H9 (cell line): ENCODE measurements around the gene LAMC1. TPM values are rescaled to one million over a fixed set of nuclear protein-coding genes. Genes with fewer than 3 reads are reported as not detected.

Source experiments
- DNase-seq: peaks from one replicate; pipeline ENCODE4 v3.0.0-alpha.2; 2017
- H2AFZ ChIP-seq: one replicate; pipeline ENCODE4 v1.6.1; 2013; ENCODE audit warnings: mild to moderate bottlenecking, low read length, control low read depth, moderate library complexity
- H2AK5ac ChIP-seq: 2 replicates; pipeline ENCODE4 v1.6.1; 2013; ENCODE audit warnings: low read length, control low read depth, mixed read lengths; ENCODE audit not compliant: insufficient read length
- H2BK120ac ChIP-seq: one replicate; pipeline ENCODE4 v1.6.1; 2013; ENCODE audit warnings: low read depth, mild to moderate bottlenecking, low read length, control low read depth, inconsistent platforms; ENCODE audit not compliant: poor library complexity, severe bottlenecking
- H2BK12ac ChIP-seq: 2 replicates; pipeline ENCODE4 v1.6.1; 2013; ENCODE audit warnings: low read length, control low read depth, mixed read lengths, low read depth; ENCODE audit not compliant: insufficient read length
- H2BK15ac ChIP-seq: 2 replicates; pipeline ENCODE4 v1.6.1; 2013; ENCODE audit warnings: low read depth, low read length, control low read depth
- H2BK20ac ChIP-seq: one replicate; pipeline ENCODE4 v1.6.1; 2013; ENCODE audit warnings: low read depth, mild to moderate bottlenecking, low read length, control low read depth, inconsistent platforms; ENCODE audit not compliant: poor library complexity, severe bottlenecking
- H2BK5ac ChIP-seq: 2 replicates; pipeline ENCODE4 v1.6.1; 2013; ENCODE audit warnings: low read length, control low read depth, mixed read lengths; ENCODE audit not compliant: insufficient read length
- H3K14ac ChIP-seq: 2 replicates; pipeline ENCODE4 v1.6.1; 2013; ENCODE audit warnings: low read length, control low read depth; ENCODE audit not compliant: insufficient read depth
- H3K18ac ChIP-seq: 2 replicates; pipeline ENCODE4 v1.6.1; 2013; ENCODE audit warnings: low read depth, mild to moderate bottlenecking, mixed read lengths, low read length, control low read depth; ENCODE audit not compliant: insufficient read length
- H3K23ac ChIP-seq: 2 replicates; pipeline ENCODE4 v1.6.1; 2013; ENCODE audit warnings: low read length, control low read depth, mixed read lengths, low read depth; ENCODE audit not compliant: insufficient read length
- H3K23me2 ChIP-seq: 2 replicates; pipeline ENCODE4 v1.6.1; 2013; ENCODE audit warnings: low read depth, mild to moderate bottlenecking, mixed read lengths, low read length, control low read depth; ENCODE audit not compliant: insufficient read length, poor library complexity, severe bottlenecking
- H3K27ac ChIP-seq: 2 replicates; pipeline ENCODE4 v1.5.1; 2013; ENCODE audit warnings: low read length, control low read depth, mixed read lengths, low read depth; ENCODE audit not compliant: insufficient read length
- H3K27me3 ChIP-seq: 2 replicates; pipeline ENCODE4 v1.6.1; 2013; ENCODE audit warnings: low read length, control low read depth, inconsistent platforms; ENCODE audit not compliant: insufficient read depth
- H3K4ac ChIP-seq: 2 replicates; pipeline ENCODE4 v1.6.1; 2013; ENCODE audit warnings: low read depth, mild to moderate bottlenecking, control low read depth, inconsistent platforms, low read length, moderate library complexity
- H3K4me1 ChIP-seq: 2 replicates; pipeline ENCODE4 v1.6.1; 2013; ENCODE audit warnings: low read length, control low read depth, inconsistent platforms; ENCODE audit not compliant: insufficient read depth
- H3K4me2 ChIP-seq: 2 replicates; pipeline ENCODE4 v1.6.1; 2013; ENCODE audit warnings: low read length, control low read depth, mixed read lengths; ENCODE audit not compliant: insufficient read length, insufficient read depth
- H3K56ac ChIP-seq: 2 replicates; pipeline ENCODE4 v1.6.1; 2013; ENCODE audit warnings: low read depth, mild to moderate bottlenecking, mixed read lengths, low read length, control low read depth; ENCODE audit not compliant: insufficient read length
- H3K79me1 ChIP-seq: 2 replicates; pipeline ENCODE4 v1.6.1; 2013; ENCODE audit warnings: low read depth, mild to moderate bottlenecking, moderate library complexity, low read length, control low read depth, inconsistent platforms; ENCODE audit not compliant: insufficient read depth, poor library complexity, severe bottlenecking
- H3K79me2 ChIP-seq: 2 replicates; pipeline ENCODE4 v1.6.1; 2013; ENCODE audit warnings: low read length, control low read depth, inconsistent platforms; ENCODE audit not compliant: insufficient read depth
- H3K9ac ChIP-seq: 2 replicates; pipeline ENCODE4 v1.6.1; 2013; ENCODE audit warnings: low read length, control low read depth, mixed read lengths; ENCODE audit not compliant: insufficient read length; ENCODE audit errors: extremely low read depth
- H3K9me3 ChIP-seq: one replicate; pipeline ENCODE4 v1.6.1; 2013; ENCODE audit warnings: low read depth, low read length, inconsistent platforms; ENCODE audit not compliant: control insufficient read depth
- H3T11ph ChIP-seq: one replicate; pipeline ENCODE4 v1.6.1; 2013; ENCODE audit warnings: mild to moderate bottlenecking, low read length, control low read depth, inconsistent platforms
- H4K20me1 ChIP-seq: one replicate; pipeline ENCODE4 v1.6.1; 2013; ENCODE audit not compliant: control insufficient read depth, insufficient read length, insufficient read depth
- H4K5ac ChIP-seq: 2 replicates; pipeline ENCODE4 v1.6.1; 2013; ENCODE audit warnings: low read depth, mild to moderate bottlenecking, mixed read lengths, low read length, control low read depth; ENCODE audit not compliant: insufficient read length
- H4K8ac ChIP-seq: replicated peaks from 2 replicates; pipeline ENCODE4 v1.6.1; 2013; ENCODE audit warnings: low read length, control low read depth, mixed read lengths, low read depth; ENCODE audit not compliant: insufficient read length
- H4K91ac ChIP-seq: 2 replicates; pipeline ENCODE4 v1.6.1; 2013; ENCODE audit warnings: low read depth, mild to moderate bottlenecking, moderate library complexity, mixed read lengths, low read length, control low read depth; ENCODE audit not compliant: insufficient read length
- H3K27ac Mint-ChIP-seq, 3 experiments: 2 replicates in 2 of 3; 3 replicates in 1 of 3; pipeline ENCODE4 v1.8.0; 2020 to 2021; ENCODE audit warnings: mixed read lengths in 3 of 3, mild to moderate bottlenecking in 1 of 3, moderate library complexity in 1 of 3
- H3K27me3 Mint-ChIP-seq: 2 replicates; pipeline ENCODE4 v1.8.0; 2021; ENCODE audit warnings: low read depth, mild to moderate bottlenecking, moderate library complexity, mixed read lengths
- H3K36me3 Mint-ChIP-seq, 3 experiments: 2 replicates in 2 of 3; 3 replicates in 1 of 3; pipeline ENCODE4 v1.8.0; 2020 to 2021; ENCODE audit warnings: low read depth in 3 of 3, mixed read lengths in 3 of 3; ENCODE audit not compliant: insufficient read depth in 1 of 3
- H3K4me1 Mint-ChIP-seq, 2 experiments: 2 replicates each; pipeline ENCODE4 v1.8.0; 2020; ENCODE audit warnings: mixed read lengths in 2 of 2
- H3K4me3 Mint-ChIP-seq, 2 experiments: 2 replicates in 1 of 2; 3 replicates in 1 of 2; pipeline ENCODE4 v1.8.0; 2020 to 2021; ENCODE audit warnings: mild to moderate bottlenecking in 2 of 2, mixed read lengths in 2 of 2, moderate library complexity in 1 of 2
- H3K9me3 Mint-ChIP-seq, 2 experiments: 2 replicates in 1 of 2; 3 replicates in 1 of 2; pipeline ENCODE4 v1.8.0; 2020; ENCODE audit warnings: mild to moderate bottlenecking in 2 of 2, mixed read lengths in 2 of 2, moderate library complexity in 1 of 2
- CTCF ChIP-seq: fragments of 200-600 bp; sonication (generic); conservative IDR thresholded peaks from 3 replicates; pipeline ENCODE4 v1.8.0; 2021; ENCODE audit warnings: antibody characterized with exemption, mild to moderate bottlenecking
- WGBS: extraction: QIAGEN DNeasy Blood & Tissue Kit; methylation state at CpG from one replicate; pipeline ENCODE4 v1.1.7; 2013; ENCODE audit warnings: missing lambda C conversion rate, low lambda C conversion rate, mixed read lengths; ENCODE audit not compliant: insufficient read length; ENCODE audit errors: extremely low coverage; 5-methylcytosine and 5-hydroxymethylcytosine counted together
- total RNA-seq: library from RNA; stranded (reverse); gene quantifications from 2 replicates; pipeline ENCODE4 v1.2.1, GENCODE V29; 2021

LAMC1 gene
- total RNA-seq, 1 experiment from 2014 or later = 96.2 TPM

GRCh38 chr1:183030053-183030452 lies 6.8 kb downstream of the LAMC1 start:
- Histone ChIP-seq H3K4me2 (no peak overlapping the region), H4K91ac (no peak overlapping the region), H3K79me1 (no peaks in the 10 kb centered on the region), H2AFZ (no peak overlapping the region), H3K27me3 (no peaks in the 10 kb centered on the region), H3K4ac (no peak overlapping the region), H3K23me2 (no peaks in the 10 kb centered on the region), H2BK15ac (no peak overlapping the region), H3K18ac (no peak overlapping the region), H4K5ac (no peak overlapping the region), H4K8ac (no peak overlapping the region), H2BK12ac (no peak overlapping the region), H3T11ph (no peak overlapping the region), H3K56ac (no peak overlapping the region), H2AK5ac (no peak overlapping the region), H3K14ac (no peak overlapping the region), H2BK5ac (no peak overlapping the region), H3K4me1 (peaks cover 7% of the 10 kb centered on the region), H2BK120ac (no peak overlapping the region), H2BK20ac (no peak overlapping the region), H3K23ac (no peak overlapping the region), H3K27ac (no peak overlapping the region), H3K9me3 (no peaks in the 10 kb centered on the region), H3K79me2 (no peaks in the 10 kb centered on the region; the same call in 1 of the 2 replicates), H4K20me1 (no peaks in the 10 kb centered on the region), H3K9ac (no peak overlapping the region)
- H3K27me3 Mint-ChIP-seq = peaks cover under 1% of the 10 kb centered on the region
- TF ChIP-seq CTCF = no peak
- WGBS = no CpG with 5 or more reads among the region's 1 CpG
- H3K9me3 Mint-ChIP-seq = no peaks in the 10 kb centered on the region
- H3K4me1 Mint-ChIP-seq = peaks cover 61 to 67% of the 10 kb centered on the region in 2 experiments
- peaks cover 0 to 4% (median 3%) of the 10 kb centered on the region in 3 experiments; a peak in 2 of 7 replicates for H3K36me3 Mint-ChIP-seq
- no peak for DNase-seq
- H3K27ac Mint-ChIP-seq = no peak overlapping the region
- H3K4me3 Mint-ChIP-seq = no peak overlapping the region
